ENCODE results near the gene PAPOLB. TPM values are rescaled to one million over a fixed set of nuclear protein-coding genes. Genes with fewer than 3 reads are reported as not detected.

PAPOLB gene
- polyA plus RNA-seq, 1 donor from 2014 or later: 0.05 TPM

GRCh38 chr7:4823441-4824119, 38.2 kb downstream of the PAPOLB start:
- no peak overlapping the region for H3K4me3 ChIP-seq (ENCODE audit: low read length)
- H2AFZ ChIP-seq (ENCODE audit: low read depth, low read length): no peak overlapping the region
- no peaks in the 10 kb centered on the region for H3F3A ChIP-seq (ENCODE audit: insufficient read depth, low read length, poor library complexity, severe bottlenecking)
- H3K9ac ChIP-seq (ENCODE audit: low read length): no peak overlapping the region
- no peaks in the 10 kb centered on the region for H3K79me2 ChIP-seq (replicated peaks; ENCODE audit: insufficient read depth, low read length)
- no peaks in the 10 kb centered on the region for H3K9me3 ChIP-seq (ENCODE audit: low read length)
- no peaks in the 10 kb centered on the region for H3K9me2 ChIP-seq (ENCODE audit: insufficient read depth, low read length)
- H4K20me1 ChIP-seq (ENCODE audit: insufficient read depth): no peaks in the 10 kb centered on the region
- TF ChIP-seq RAD21 (conservative IDR thresholded peaks at IDR 0.05) (no peak), POLR2AphosphoS5 (IDR thresholded peaks at IDR 0.05) (no peak), MXI1 (conservative IDR thresholded peaks at IDR 0.05; ENCODE audit: poor library complexity, severe bottlenecking) (no peak), REST (IDR thresholded peaks at IDR 0.05; ENCODE audit: borderline replicate concordance) (no peak), EP300 (conservative IDR thresholded peaks at IDR 0.05; ENCODE audit: poor library complexity, severe bottlenecking) (no peak), SMC3 (conservative IDR thresholded peaks at IDR 0.05; ENCODE audit: poor library complexity) (no peak), EZH2 (IDR thresholded peaks at IDR 0.05; ENCODE audit: borderline replicate concordance, insufficient read depth, low read length, poor library complexity, severe bottlenecking) (no peak), TAF1 (IDR thresholded peaks at IDR 0.05; ENCODE audit: low read depth) (no peak)
- TF ChIP-seq, protein P1, sequence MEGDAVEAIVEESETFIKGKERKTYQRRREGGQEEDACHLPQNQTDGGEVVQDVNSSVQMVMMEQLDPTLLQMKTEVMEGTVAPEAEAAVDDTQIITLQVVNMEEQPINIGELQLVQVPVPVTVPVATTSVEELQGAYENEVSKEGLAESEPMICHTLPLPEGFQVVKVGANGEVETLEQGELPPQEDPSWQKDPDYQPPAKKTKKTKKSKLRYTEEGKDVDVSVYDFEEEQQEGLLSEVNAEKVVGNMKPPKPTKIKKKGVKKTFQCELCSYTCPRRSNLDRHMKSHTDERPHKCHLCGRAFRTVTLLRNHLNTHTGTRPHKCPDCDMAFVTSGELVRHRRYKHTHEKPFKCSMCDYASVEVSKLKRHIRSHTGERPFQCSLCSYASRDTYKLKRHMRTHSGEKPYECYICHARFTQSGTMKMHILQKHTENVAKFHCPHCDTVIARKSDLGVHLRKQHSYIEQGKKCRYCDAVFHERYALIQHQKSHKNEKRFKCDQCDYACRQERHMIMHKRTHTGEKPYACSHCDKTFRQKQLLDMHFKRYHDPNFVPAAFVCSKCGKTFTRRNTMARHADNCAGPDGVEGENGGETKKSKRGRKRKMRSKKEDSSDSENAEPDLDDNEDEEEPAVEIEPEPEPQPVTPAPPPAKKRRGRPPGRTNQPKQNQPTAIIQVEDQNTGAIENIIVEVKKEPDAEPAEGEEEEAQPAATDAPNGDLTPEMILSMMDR (IDR thresholded peaks at IDR 0.05; ENCODE audit: poor library complexity, severe bottlenecking): no peak
- no peak overlapping the region for H3K4me2 ChIP-seq (ENCODE audit: low read length)
- H3K27me3 ChIP-seq (ENCODE audit: insufficient read depth, low read depth, low read length): no peaks in the 10 kb centered on the region
- no peaks in the 10 kb centered on the region for H3K36me3 ChIP-seq (ENCODE audit: insufficient read depth, low read length)
- no peak overlapping the region for H3K27ac ChIP-seq (ENCODE audit: low read length)

DNA sequence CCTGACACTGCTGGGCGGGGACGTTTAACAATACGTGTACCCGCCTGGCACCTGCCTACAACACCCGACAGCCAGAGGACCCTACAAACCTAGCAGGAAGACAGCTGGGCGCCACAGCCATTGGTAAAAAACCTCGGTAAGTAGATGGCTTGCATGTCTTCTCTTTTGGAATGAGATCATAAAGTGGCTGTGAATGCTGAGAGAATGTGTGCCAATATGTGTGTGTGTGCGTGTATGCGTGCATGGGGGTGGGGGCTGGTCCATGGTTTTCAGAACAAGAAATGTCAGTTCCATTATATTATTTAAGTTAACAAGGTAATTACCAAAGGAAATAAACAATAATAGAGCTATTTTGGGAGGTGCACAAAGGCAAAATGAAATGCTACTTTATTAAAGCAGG, 39.2 kb downstream of the PAPOLB start:
- Histone ChIP-seq H3F3A (ENCODE audit: insufficient read depth, low read length, poor library complexity, severe bottlenecking) (no peaks in the 10 kb centered on the region), H3K4me3 (ENCODE audit: low read length) (no peak overlapping the region), H3K9me3 (ENCODE audit: low read length) (no peaks in the 10 kb centered on the region), H4K20me1 (ENCODE audit: insufficient read depth) (no peaks in the 10 kb centered on the region), H3K36me3 (ENCODE audit: insufficient read depth, low read length) (no peaks in the 10 kb centered on the region), H3K79me2 (replicated peaks; ENCODE audit: insufficient read depth, low read length) (no peaks in the 10 kb centered on the region), H3K9me2 (ENCODE audit: insufficient read depth, low read length) (no peaks in the 10 kb centered on the region), H3K27me3 (ENCODE audit: insufficient read depth, low read depth, low read length) (no peaks in the 10 kb centered on the region), H3K9ac (ENCODE audit: low read length) (no peak overlapping the region), H2AFZ (ENCODE audit: low read depth, low read length) (no peak overlapping the region), H3K4me2 (ENCODE audit: low read length) (no peak overlapping the region), H3K27ac (ENCODE audit: low read length) (no peak overlapping the region)
- TF ChIP-seq POLR2AphosphoS5 (IDR thresholded peaks at IDR 0.05) (no peak), EZH2 (IDR thresholded peaks at IDR 0.05; ENCODE audit: borderline replicate concordance, insufficient read depth, low read length, poor library complexity, severe bottlenecking) (no peak), TAF1 (IDR thresholded peaks at IDR 0.05; ENCODE audit: low read depth) (no peak), EP300 (conservative IDR thresholded peaks at IDR 0.05; ENCODE audit: poor library complexity, severe bottlenecking) (no peak), MXI1 (conservative IDR thresholded peaks at IDR 0.05; ENCODE audit: poor library complexity, severe bottlenecking) (no peak), RAD21 (conservative IDR thresholded peaks at IDR 0.05) (no peak), REST (IDR thresholded peaks at IDR 0.05; ENCODE audit: borderline replicate concordance) (no peak), SMC3 (conservative IDR thresholded peaks at IDR 0.05; ENCODE audit: poor library complexity) (no peak)
- TF ChIP-seq, protein P1 (IDR thresholded peaks at IDR 0.05; ENCODE audit: poor library complexity, severe bottlenecking): no peak

All from neural cell (in vitro differentiated cells).